ENCODE data around the gene FMN2.

FMN2 gene

DNA sequence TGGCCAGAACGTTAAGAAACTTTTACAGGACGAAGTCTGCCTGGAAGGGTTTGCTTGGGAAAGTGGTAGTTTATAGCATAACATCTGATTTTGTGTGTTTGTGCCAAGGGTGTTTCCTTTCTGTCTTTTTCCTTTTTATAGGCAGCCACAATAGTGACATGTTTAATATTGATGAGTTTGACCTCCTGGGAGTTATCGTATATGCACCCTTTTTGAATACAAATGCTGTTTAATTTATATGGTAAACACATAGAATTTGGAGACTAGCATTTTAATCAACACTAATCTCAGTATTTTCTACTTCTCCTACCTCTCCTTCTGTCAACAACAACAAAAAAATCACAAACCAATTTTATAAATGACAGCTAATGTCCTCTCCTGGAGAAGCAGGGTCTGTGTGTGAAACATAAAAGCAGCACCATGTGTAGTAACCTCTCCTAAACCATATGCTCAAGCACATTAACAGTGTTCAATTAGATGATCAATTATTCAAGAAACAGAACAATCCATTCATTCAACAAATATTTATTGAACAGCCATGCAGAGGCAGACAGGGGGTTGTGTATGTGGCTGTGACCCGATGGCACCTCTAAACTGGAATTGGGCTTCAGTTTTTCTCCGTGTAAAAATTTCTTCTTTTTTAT, 604 bp upstream of the FMN2 start (continued):
- TF ChIP-seq PRDM6 (tag by site-specific recombination; IDR thresholded peaks at IDR 0.05), result peak; percentile 53
- TF ChIP-seq ZFP37 (tag by site-specific recombination; IDR thresholded peaks at IDR 0.05), result 0 out of 2 replicates have a peak, but pooled peaks have one; percentile 14

DNA sequence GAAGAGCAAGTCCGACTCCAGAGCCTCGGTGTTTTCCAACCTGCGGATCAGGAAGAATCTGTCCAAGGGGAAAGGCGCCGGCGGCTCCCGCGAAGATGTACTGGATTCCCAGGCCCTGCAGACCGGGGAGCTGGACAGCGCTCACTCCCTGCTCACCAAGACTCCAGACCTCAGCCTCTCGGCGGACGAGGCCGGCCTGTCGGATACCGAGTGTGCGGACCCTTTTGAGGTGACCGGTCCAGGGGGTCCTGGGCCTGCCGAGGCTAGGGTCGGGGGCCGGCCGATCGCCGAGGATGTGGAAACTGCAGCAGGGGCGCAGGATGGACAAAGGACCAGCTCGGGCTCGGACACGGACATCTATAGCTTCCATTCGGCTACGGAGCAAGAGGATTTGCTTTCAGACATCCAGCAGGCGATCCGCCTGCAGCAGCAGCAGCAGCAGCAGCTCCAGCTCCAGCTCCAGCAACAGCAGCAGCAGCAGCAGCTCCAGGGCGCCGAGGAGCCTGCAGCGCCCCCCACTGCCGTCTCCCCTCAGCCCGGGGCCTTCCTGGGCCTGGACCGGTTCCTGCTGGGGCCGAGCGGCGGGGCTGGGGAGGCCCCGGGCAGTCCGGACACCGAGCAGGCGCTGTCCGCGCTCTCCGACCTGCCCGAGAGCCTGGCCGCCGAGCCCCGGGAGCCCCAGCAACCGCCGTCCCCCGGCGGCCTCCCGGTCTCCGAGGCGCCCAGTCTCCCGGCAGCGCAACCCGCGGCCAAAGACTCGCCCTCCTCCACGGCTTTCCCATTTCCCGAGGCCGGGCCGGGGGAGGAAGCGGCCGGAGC, 827 bp downstream of the FMN2 start:
- CTCF ChIA-PET, result interaction anchor here (0.6 to 5.4 kb wide), 11 partner anchors 14 to 349 kb away, joined by 3 to 39 read pairs (median 3); no protein-coding TSS in a partner anchor
- no peak for TF ChIP-seq ZSCAN23 (tag by site-specific recombination; IDR thresholded peaks at IDR 0.05)
- no peak for TF ChIP-seq ZNF837 (tag by site-specific recombination; IDR thresholded peaks at IDR 0.05)
- TF ChIP-seq, protein P1, sequence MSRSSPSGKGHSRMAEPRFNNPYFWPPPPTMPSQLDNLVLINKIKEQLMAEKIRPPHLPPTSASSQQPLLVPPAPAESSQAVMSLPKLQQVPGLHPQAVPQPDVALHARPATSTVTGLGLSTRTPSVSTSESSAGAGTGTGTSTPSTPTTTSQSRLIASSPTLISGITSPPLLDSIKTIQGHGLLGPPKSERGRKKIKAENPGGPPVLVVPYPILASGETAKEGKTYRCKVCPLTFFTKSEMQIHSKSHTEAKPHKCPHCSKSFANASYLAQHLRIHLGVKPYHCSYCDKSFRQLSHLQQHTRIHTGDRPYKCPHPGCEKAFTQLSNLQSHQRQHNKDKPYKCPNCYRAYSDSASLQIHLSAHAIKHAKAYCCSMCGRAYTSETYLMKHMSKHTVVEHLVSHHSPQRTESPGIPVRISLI (tag by site-specific recombination; IDR thresholded peaks at IDR 0.05), result no peak
- no peak for TF ChIP-seq ZNF777 (tag by site-specific recombination; IDR thresholded peaks at IDR 0.05; ENCODE audit: borderline replicate concordance)
- no peak for TF ChIP-seq ZNF350 (tag by site-specific recombination; IDR thresholded peaks at IDR 0.05)
- TF ChIP-seq PATZ1 (tag by site-specific recombination; IDR thresholded peaks at IDR 0.05), result no peak
- no peak for TF ChIP-seq ZNF843 (tag by site-specific recombination; IDR thresholded peaks at IDR 0.05)
- no peak for TF ChIP-seq ZNF248 (tag by site-specific recombination; IDR thresholded peaks at IDR 0.05)
- no peak for TF ChIP-seq ZNF138 (tag by site-specific recombination; IDR thresholded peaks at IDR 0.05; ENCODE audit: borderline replicate concordance)
- 0 out of 2 replicates have a peak, but pooled peaks have one; percentile 27 for TF ChIP-seq ZNF677 (tag by site-specific recombination; IDR thresholded peaks at IDR 0.05)
- no peak for TF ChIP-seq OVOL3 (tag by site-specific recombination; IDR thresholded peaks at IDR 0.05)
- no peak for TF ChIP-seq WT1 (tag by site-specific recombination; IDR thresholded peaks at IDR 0.05)
- no peak for TF ChIP-seq ZNF133 (tag by site-specific recombination; IDR thresholded peaks at IDR 0.05)
- TF ChIP-seq, protein P2, sequence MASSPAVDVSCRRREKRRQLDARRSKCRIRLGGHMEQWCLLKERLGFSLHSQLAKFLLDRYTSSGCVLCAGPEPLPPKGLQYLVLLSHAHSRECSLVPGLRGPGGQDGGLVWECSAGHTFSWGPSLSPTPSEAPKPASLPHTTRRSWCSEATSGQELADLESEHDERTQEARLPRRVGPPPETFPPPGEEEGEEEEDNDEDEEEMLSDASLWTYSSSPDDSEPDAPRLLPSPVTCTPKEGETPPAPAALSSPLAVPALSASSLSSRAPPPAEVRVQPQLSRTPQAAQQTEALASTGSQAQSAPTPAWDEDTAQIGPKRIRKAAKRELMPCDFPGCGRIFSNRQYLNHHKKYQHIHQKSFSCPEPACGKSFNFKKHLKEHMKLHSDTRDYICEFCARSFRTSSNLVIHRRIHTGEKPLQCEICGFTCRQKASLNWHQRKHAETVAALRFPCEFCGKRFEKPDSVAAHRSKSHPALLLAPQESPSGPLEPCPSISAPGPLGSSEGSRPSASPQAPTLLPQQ (tag by site-specific recombination; IDR thresholded peaks at IDR 0.05), result no peak
- TF ChIP-seq SALL2 (tag by site-specific recombination; IDR thresholded peaks at IDR 0.05; ENCODE audit: borderline replicate concordance), result no peak
- no peak for TF ChIP-seq ZNF366 (tag by site-specific recombination; conservative IDR thresholded peaks at IDR 0.05)
- TF ChIP-seq, protein P3, sequence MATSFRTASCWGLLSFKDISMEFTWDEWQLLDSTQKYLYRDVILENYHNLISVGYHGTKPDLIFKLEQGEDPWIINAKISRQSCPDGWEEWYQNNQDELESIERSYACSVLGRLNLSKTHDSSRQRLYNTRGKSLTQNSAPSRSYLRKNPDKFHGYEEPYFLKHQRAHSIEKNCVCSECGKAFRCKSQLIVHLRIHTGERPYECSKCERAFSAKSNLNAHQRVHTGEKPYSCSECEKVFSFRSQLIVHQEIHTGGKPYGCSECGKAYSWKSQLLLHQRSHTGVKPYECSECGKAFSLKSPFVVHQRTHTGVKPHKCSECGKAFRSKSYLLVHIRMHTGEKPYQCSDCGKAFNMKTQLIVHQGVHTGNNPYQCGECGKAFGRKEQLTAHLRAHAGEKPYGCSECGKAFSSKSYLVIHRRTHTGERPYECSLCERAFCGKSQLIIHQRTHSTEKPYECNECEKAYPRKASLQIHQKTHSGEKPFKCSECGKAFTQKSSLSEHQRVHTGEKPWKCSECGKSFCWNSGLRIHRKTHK (tag by site-specific recombination; IDR thresholded peaks at IDR 0.05), result no peak
- TF ChIP-seq, protein P4, sequence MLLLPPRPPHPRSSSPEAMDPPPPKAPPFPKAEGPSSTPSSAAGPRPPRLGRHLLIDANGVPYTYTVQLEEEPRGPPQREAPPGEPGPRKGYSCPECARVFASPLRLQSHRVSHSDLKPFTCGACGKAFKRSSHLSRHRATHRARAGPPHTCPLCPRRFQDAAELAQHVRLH (tag by site-specific recombination; IDR thresholded peaks at IDR 0.05), result no peak
- no peak for TF ChIP-seq ZBTB26 (tag by site-specific recombination; optimal IDR thresholded peaks at IDR 0.05)
- TF ChIP-seq HOXA7 (CRISPR knock-in tag; IDR thresholded peaks at IDR 0.05; ENCODE audit: borderline replicate concordance), result no peak
- TF ChIP-seq HOXD13 (CRISPR knock-in tag; IDR thresholded peaks at IDR 0.05; ENCODE audit: borderline replicate concordance), result no peak
- no peak for TF ChIP-seq ZXDB (tag by site-specific recombination; IDR thresholded peaks at IDR 0.05)
- TF ChIP-seq BCL11A (tag by site-specific recombination; IDR thresholded peaks at IDR 0.05; ENCODE audit: low read depth), result no peak

More for the DNA sequence above, 827 bp downstream of the FMN2 start:
- peak overlapping the region; percentile 89 for H3K4me3 ChIP-seq (ENCODE audit: low read depth, low read length)
- no peaks in the 10 kb centered on the region for H3K36me3 ChIP-seq (ENCODE audit: control insufficient read depth in 2 of 2, insufficient read depth in 1 of 2, low read length in 2 of 2)
- peak overlapping the region; percentile 83; the same call in 1 of the 2 replicates for H3K27ac ChIP-seq (ENCODE audit: extremely low read depth, low read depth, low read length)
- no peaks in the 10 kb centered on the region for H3K9me3 ChIP-seq (ENCODE audit: control insufficient read depth, insufficient read depth, low read depth, low read length)
- peaks cover 26% of the 10 kb centered on the region for H3K4me1 ChIP-seq (ENCODE audit: control insufficient read depth, insufficient read depth, low read length)
- POLR2A ChIA-PET, result interaction anchor here (1.7 to 2.5 kb wide), 4 partner anchors 8 to 20 kb away, joined by 6 to 11 read pairs (median 6); no protein-coding TSS in a partner anchor
